Prostate gland (tissue), 2 donors: ENCODE results near the gene SETBP1. TPM values are rescaled to one million over a fixed set of nuclear protein-coding genes. Genes with fewer than 3 reads are reported as not detected.
A peak's percentile ranks its signal among the peaks of the same experiment; 100 is the strongest.

Experiments
- DNase-seq: peaks from one replicate; pipeline ENCODE4 v3.0.0-alpha.2; 2019; ENCODE audit warnings: low spot score
- H3K27ac ChIP-seq, 2 donors: fragments of 200-600 bp; sonication (generic); 2 replicates each; pipeline ENCODE4 v1.5.1; 2017 to 2019
- H3K27me3 ChIP-seq: fragments of 200-600 bp; sonication (generic); replicated peaks from 2 replicates; pipeline ENCODE4 v1.5.1; 2019; ENCODE audit not compliant: insufficient read depth
- H3K36me3 ChIP-seq, 2 donors: fragments of 200-600 bp; sonication (generic); 1 replicate in 1 of 2; 2 replicates in 1 of 2; pipeline versions ENCODE4 v1.5.1 to v1.8.1; 2017 to 2019
- H3K4me1 ChIP-seq: fragments of 200-600 bp; sonication (generic); replicated peaks from 2 replicates; pipeline ENCODE4 v1.5.1; 2019
- H3K4me3 ChIP-seq, 2 donors: fragments of 200-600 bp; sonication (generic); 2 replicates each; pipeline ENCODE4 v1.5.1; 2017 to 2019
- H3K9me3 ChIP-seq: fragments of 200-600 bp; sonication (generic); 2 replicates; pipeline ENCODE4 v1.5.1; 2017
- POLR2A ChIP-seq: fragments of 450-650 bp; IDR thresholded peaks from one replicate; pipeline ENCODE4 v1.6.1; 2016; ENCODE audit warnings: antibody characterized with exemption, mild to moderate bottlenecking
- POLR2AphosphoS5 ChIP-seq: sonication (generic); formaldehyde crosslinking; IDR thresholded peaks from one replicate; pipeline ENCODE4 v1.6.1; 2017; ENCODE audit warnings: antibody characterized with exemption
- WGBS: methylation state at CpG from one replicate; pipeline ENCODE4 v1.1.5; 2018; 5-methylcytosine and 5-hydroxymethylcytosine counted together
- intact Hi-C: fragments of 100-400 bp; cut with DNase I; formaldehyde crosslinking; loops from one replicate; pipeline ENCODE4 v1.14.2; 2022
- total RNA-seq, 2 donors: library from RNA; depleted of rRNA; stranded (reverse); fragments of >200 nt; gene quantifications; one replicate each; pipeline ENCODE4 v1.1.0, GENCODE V29; 2016
- TF ChIP-seq, protein P1 (sequence below), 4 experiments: fragments of 200-600 bp in 2 of 4; fragments of 450-650 bp in 2 of 4; sonication (generic) in 2 of 4; IDR thresholded peaks; 1 replicate in 3 of 4; 2 replicates in 1 of 4; pipeline ENCODE4 v1.5.1; 2016 to 2019; ENCODE audit warnings: antibody characterized with exemption in 4 of 4, mild to moderate bottlenecking in 2 of 4, moderate library complexity in 2 of 4

The SETBP1 gene
- total RNA-seq, 2 donors from 2014 or later, result 28.4 to 45.1 TPM

GRCh38 chr18:44773640-44774155 lies 93.0 kb downstream of the SETBP1 start:
- no peak for TF ChIP-seq POLR2AphosphoS5
- Histone ChIP-seq H3K4me3 (no peak overlapping the region), H3K27me3 (no peaks in the 10 kb centered on the region), H3K36me3 (no peaks in the 10 kb centered on the region), H3K4me1 (no peaks in the 10 kb centered on the region), H3K27ac (no peak overlapping the region), H3K9me3 (no peaks in the 10 kb centered on the region)
- DNase-seq, result no peak
- intact Hi-C loops, result no loop called here
- WGBS, result 96% methylated on average over 1 of the region's 1 CpG

GRCh38 chr18:44774191-44774590 lies 93.5 kb downstream of the SETBP1 start:
- WGBS, result 66% methylated on average over 3 of the region's 3 CpGs

DNA sequence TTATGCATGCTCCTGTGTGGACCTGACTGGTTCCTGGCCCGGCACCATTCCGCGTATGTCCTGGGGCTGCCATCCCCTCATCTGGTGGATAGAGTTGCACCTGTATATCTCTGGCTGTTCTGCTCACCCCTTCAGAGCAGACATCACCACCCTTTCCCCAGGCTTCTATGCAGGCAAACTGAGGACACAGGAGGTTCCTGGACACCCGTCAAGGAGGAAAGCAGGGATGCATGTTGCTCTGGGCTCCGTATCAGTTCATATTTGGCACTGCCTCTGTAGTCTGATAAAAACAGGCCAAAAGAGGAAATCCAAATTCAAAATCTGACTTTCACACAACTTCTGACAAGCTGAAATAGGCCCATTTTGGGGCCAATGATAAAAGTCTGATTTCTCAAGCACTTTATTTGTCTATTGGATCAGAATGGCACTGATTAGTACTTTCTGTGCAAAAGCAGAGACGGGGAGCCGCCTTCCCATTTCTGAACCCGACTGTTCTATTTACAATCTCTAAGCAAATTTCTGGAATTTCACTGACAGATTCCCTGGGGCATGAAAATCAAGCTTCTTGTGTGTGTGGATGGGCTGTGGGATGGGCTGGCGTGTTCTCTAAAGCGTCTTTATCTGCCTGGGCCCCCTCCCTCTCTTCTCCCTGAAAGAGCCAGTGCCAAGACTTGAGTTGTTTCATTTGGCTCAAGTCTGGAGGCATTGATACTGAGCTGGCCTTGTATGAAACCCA lies 96.9 kb downstream of the SETBP1 start:
- no peaks in the 10 kb centered on the region for H3K36me3 ChIP-seq
- no peak for DNase-seq
- TF ChIP-seq, protein P1, sequence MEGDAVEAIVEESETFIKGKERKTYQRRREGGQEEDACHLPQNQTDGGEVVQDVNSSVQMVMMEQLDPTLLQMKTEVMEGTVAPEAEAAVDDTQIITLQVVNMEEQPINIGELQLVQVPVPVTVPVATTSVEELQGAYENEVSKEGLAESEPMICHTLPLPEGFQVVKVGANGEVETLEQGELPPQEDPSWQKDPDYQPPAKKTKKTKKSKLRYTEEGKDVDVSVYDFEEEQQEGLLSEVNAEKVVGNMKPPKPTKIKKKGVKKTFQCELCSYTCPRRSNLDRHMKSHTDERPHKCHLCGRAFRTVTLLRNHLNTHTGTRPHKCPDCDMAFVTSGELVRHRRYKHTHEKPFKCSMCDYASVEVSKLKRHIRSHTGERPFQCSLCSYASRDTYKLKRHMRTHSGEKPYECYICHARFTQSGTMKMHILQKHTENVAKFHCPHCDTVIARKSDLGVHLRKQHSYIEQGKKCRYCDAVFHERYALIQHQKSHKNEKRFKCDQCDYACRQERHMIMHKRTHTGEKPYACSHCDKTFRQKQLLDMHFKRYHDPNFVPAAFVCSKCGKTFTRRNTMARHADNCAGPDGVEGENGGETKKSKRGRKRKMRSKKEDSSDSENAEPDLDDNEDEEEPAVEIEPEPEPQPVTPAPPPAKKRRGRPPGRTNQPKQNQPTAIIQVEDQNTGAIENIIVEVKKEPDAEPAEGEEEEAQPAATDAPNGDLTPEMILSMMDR (IDR thresholded peaks at IDR 0.05), result no peak
- no peak for TF ChIP-seq POLR2A
- TF ChIP-seq POLR2AphosphoS5, result no peak
- no peaks in the 10 kb centered on the region for H3K27me3 ChIP-seq
- no peak overlapping the region for H3K4me3 ChIP-seq
- intact Hi-C loops, result no loop called here
- no peaks in the 10 kb centered on the region for H3K9me3 ChIP-seq
- H3K4me1 ChIP-seq, result no peaks in the 10 kb centered on the region
- peak overlapping the region; percentile 1 to 17 for H3K27ac ChIP-seq
- 51% methylated on average over 10 of the region's 10 CpGs for WGBS

More at GRCh38 chr18:44774191-44774590, 93.5 kb downstream of the SETBP1 start:
- Histone ChIP-seq H3K9me3 (no peaks in the 10 kb centered on the region), H3K36me3 (no peaks in the 10 kb centered on the region), H3K4me3 (no peak overlapping the region), H3K27ac (no peak overlapping the region), H3K27me3 (no peaks in the 10 kb centered on the region), H3K4me1 (no peaks in the 10 kb centered on the region)
- intact Hi-C loops, result no loop called here
- TF ChIP-seq POLR2A, result no peak
- no peak for TF ChIP-seq POLR2AphosphoS5
- TF ChIP-seq, protein P1 (IDR thresholded peaks at IDR 0.05), result no peak
- DNase-seq, result no peak

GRCh38 chr18:44778788-44779187 lies 98.1 kb downstream of the SETBP1 start:
- no peaks in the 10 kb centered on the region for H3K4me1 ChIP-seq

GRCh38 chr18:44779753-44780292 lies 99.1 kb downstream of the SETBP1 start:
- Histone ChIP-seq H3K27me3 (no peaks in the 10 kb centered on the region), H3K4me3 (no peak overlapping the region), H3K27ac (peak overlapping the region in 1 of 2 donors; percentile 43), H3K36me3 (no peaks in the 10 kb centered on the region), H3K9me3 (no peaks in the 10 kb centered on the region), H3K4me1 (no peaks in the 10 kb centered on the region)
- 49% methylated on average over 11 of the region's 11 CpGs for WGBS
- DNase-seq, result no peak
- TF ChIP-seq POLR2AphosphoS5, result no peak
- TF ChIP-seq POLR2A, result no peak
- intact Hi-C loops, result loop anchor here (5.0 kb wide), 1 partner anchor 63 kb away; no protein-coding TSS in a partner anchor

More at GRCh38 chr18:44778788-44779187, 98.1 kb downstream of the SETBP1 start:
- Histone ChIP-seq H3K9me3 (no peaks in the 10 kb centered on the region), H3K27ac (peak overlapping the region in 1 of 2 donors; percentile 43), H3K36me3 (no peaks in the 10 kb centered on the region), H3K27me3 (no peaks in the 10 kb centered on the region), H3K4me3 (no peak overlapping the region)
- TF ChIP-seq, protein P1 (IDR thresholded peaks at IDR 0.05), result no peak
- TF ChIP-seq POLR2AphosphoS5, result no peak
- no peak for TF ChIP-seq POLR2A
- DNase-seq, result no peak
- intact Hi-C loops, result no loop called here
- 61% methylated on average over 6 of the region's 6 CpGs for WGBS
